NB4 (cell line): ENCODE data around the gene OR10V1.

Experiments used
- DNase-seq: peaks from one replicate; pipeline ENCODE4 v3.0.0; 2010; ENCODE audit warnings: low read depth
- H3K4me3 ChIP-seq: one replicate; pipeline ENCODE4 v1.5.1; 2011; ENCODE audit warnings: mild to moderate bottlenecking, low read depth, low read length, moderate library complexity
- MAX ChIP-seq: IDR thresholded peaks from 2 replicates; pipeline ENCODE4 v1.6.1; 2011; ENCODE audit warnings: low read depth, low read length
- MYC ChIP-seq: IDR thresholded peaks from 2 replicates; pipeline ENCODE4 v1.6.1; 2011; ENCODE audit warnings: low read depth, low read length
- POLR2A ChIP-seq: IDR thresholded peaks from 2 replicates; pipeline ENCODE4 v1.6.1; 2011; ENCODE audit warnings: mild to moderate bottlenecking; ENCODE audit not compliant: insufficient read length; ENCODE audit errors: extremely low read depth
- TF ChIP-seq, protein P1 (sequence below): IDR thresholded peaks from one replicate; pipeline ENCODE4 v1.5.1; 2012; ENCODE audit warnings: low read depth, low read length

OR10V1 gene, protein sequence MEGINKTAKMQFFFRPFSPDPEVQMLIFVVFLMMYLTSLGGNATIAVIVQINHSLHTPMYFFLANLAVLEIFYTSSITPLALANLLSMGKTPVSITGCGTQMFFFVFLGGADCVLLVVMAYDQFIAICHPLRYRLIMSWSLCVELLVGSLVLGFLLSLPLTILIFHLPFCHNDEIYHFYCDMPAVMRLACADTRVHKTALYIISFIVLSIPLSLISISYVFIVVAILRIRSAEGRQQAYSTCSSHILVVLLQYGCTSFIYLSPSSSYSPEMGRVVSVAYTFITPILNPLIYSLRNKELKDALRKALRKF

GRCh38 chr11:59713745-59714144 lies at the start of gene OR10V1:
Gene OR10V1 (minus strand): TSS chr11:59713845. CDS start chr11:59713845, 0 bp downstream.
- TF ChIP-seq, protein P1, sequence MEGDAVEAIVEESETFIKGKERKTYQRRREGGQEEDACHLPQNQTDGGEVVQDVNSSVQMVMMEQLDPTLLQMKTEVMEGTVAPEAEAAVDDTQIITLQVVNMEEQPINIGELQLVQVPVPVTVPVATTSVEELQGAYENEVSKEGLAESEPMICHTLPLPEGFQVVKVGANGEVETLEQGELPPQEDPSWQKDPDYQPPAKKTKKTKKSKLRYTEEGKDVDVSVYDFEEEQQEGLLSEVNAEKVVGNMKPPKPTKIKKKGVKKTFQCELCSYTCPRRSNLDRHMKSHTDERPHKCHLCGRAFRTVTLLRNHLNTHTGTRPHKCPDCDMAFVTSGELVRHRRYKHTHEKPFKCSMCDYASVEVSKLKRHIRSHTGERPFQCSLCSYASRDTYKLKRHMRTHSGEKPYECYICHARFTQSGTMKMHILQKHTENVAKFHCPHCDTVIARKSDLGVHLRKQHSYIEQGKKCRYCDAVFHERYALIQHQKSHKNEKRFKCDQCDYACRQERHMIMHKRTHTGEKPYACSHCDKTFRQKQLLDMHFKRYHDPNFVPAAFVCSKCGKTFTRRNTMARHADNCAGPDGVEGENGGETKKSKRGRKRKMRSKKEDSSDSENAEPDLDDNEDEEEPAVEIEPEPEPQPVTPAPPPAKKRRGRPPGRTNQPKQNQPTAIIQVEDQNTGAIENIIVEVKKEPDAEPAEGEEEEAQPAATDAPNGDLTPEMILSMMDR = no peak
- no peak for TF ChIP-seq MYC
- TF ChIP-seq MAX = no peak
- no peak for TF ChIP-seq POLR2A
- H3K4me3 ChIP-seq = no peak within 1 kb of the TSS

GRCh38 chr11:59761993-59762392 lies 48.3 kb upstream of the OR10V1 start:
- no peak for DNase-seq
- no peak overlapping the region for H3K4me3 ChIP-seq
- no peak for TF ChIP-seq MAX
- TF ChIP-seq, protein P1 = no peak

More at GRCh38 chr11:59713745-59714144, at the start of gene OR10V1:
- no peak for DNase-seq

DNA sequence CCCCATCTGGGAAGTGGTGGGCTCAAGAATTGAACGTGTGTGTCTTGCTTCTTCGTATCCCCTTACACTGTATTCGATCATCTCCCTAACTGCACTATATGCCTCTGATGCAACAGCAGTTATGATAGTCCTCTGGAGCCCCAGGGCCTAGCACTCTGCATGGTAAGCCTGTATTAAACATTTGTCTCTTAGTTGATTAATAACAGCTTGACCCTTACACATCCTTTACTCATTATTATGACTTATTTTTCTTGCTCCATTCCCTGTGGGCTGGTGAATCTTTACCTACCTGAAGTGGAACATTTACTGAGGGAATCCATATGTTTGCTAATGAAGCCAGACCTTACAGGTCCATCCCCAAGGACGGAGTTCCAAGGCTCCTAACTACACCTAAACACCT lies 47.1 kb upstream of the OR10V1 start:
- TF ChIP-seq MAX = no peak
- TF ChIP-seq POLR2A = no peak
- TF ChIP-seq, protein P1 = no peak
- no peak for TF ChIP-seq MYC
- DNase-seq = no peak
- no peak overlapping the region for H3K4me3 ChIP-seq

GRCh38 chr11:59759900-59760299 lies 46.3 kb upstream of the OR10V1 start:
- H3K4me3 ChIP-seq = no peak overlapping the region
- no peak for DNase-seq
- TF ChIP-seq MYC = no peak
- TF ChIP-seq, protein P1 = no peak
- no peak for TF ChIP-seq POLR2A
- no peak for TF ChIP-seq MAX

DNA sequence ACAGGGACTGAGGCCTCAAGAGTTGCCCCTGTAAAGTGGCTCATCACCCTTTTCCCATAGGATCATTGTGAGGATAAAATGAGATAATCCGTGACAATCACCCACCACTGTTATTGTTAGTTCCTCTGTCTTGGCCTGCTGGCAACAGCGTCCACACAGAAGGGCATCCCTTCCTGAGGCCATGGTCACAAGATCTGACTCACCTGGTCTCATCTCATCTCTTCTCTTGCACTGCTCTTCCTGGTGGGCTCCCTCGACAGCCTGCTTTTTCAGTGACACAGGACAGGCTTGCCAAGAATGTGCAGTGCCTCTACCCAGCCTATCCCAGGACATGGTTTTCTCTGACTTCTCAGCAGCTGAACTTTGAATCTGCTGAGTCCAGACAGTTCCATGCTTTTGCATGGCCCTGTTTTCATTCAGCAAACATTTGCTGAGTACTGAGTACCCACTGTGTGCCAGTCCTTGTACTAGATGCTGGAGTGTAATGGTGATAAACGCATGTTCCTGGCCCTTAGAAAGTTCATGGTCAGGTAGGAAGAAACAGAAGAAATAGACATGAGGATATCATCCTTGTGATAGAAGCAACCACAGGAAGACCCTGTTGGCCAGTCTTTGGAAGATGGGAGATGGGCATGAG lies 44.9 kb upstream of the OR10V1 start:
- H3K4me3 ChIP-seq = no peak overlapping the region
- no peak for DNase-seq
- TF ChIP-seq MYC (no peak), MAX (no peak), POLR2A (no peak)
- TF ChIP-seq, protein P1 = no peak
